DND-41 (cell line): Measurements from ENCODE around the gene PSMB4.

Source experiments
- ATAC-seq: fragments of 200-7000 bp; cut with Tn5 transposase; 3 replicates; pipeline ENCODE4 v1.9.1; 2021; ENCODE audit warnings: low read depth; ENCODE audit not compliant: insufficient read depth
- DNase-seq: peaks from one replicate; pipeline ENCODE4 v3.0.0-alpha.2; 2020
- H2AFZ ChIP-seq: 2 replicates; pipeline ENCODE4 v1.6.0; 2012; ENCODE audit warnings: low read depth, low read length
- H3K27ac ChIP-seq: 2 replicates; pipeline ENCODE4 v1.5.1; 2012; ENCODE audit warnings: low read length, inconsistent platforms
- H3K27me3 ChIP-seq: fragments of 200-600 bp; sonication (generic); 2 replicates; pipeline ENCODE4 v1.6.0; 2012; ENCODE audit warnings: low read length, mild to moderate bottlenecking, inconsistent platforms; ENCODE audit not compliant: insufficient read depth, poor library complexity
- H3K36me3 ChIP-seq: 2 replicates; pipeline ENCODE4 v1.5.1; 2012; ENCODE audit warnings: low read length, inconsistent platforms; ENCODE audit not compliant: insufficient read depth
- H3K4me1 ChIP-seq: 2 replicates; pipeline ENCODE4 v1.5.1; 2012; ENCODE audit warnings: mild to moderate bottlenecking, low read length; ENCODE audit not compliant: insufficient read depth
- H3K4me2 ChIP-seq: 2 replicates; pipeline ENCODE4 v1.6.0; 2012; ENCODE audit warnings: mild to moderate bottlenecking, moderate library complexity, low read length, inconsistent platforms; ENCODE audit not compliant: insufficient read depth
- H3K4me3 ChIP-seq, 2 experiments: fragments of 200-600 bp in 1 of 2; shearing (Covaris generic) in 1 of 2; 2 replicates each; pipeline ENCODE4 v1.5.1; 2012 to 2016; ENCODE audit warnings: inconsistent platforms in 2 of 2, low read length in 2 of 2, mild to moderate bottlenecking in 2 of 2, low read depth in 1 of 2, moderate library complexity in 1 of 2
- H3K79me2 ChIP-seq: 2 replicates; pipeline ENCODE4 v1.6.0; 2012; ENCODE audit warnings: low read length, inconsistent platforms; ENCODE audit not compliant: insufficient read depth
- H3K9ac ChIP-seq: 2 replicates; pipeline ENCODE4 v1.6.0; 2012; ENCODE audit warnings: low read depth, mild to moderate bottlenecking, inconsistent platforms, low read length, moderate library complexity
- H3K9me3 ChIP-seq: 2 replicates; pipeline ENCODE4 v1.5.1; 2012; ENCODE audit warnings: low read length, moderate library complexity, mild to moderate bottlenecking, inconsistent platforms; ENCODE audit not compliant: insufficient read depth, severe bottlenecking
- H4K20me1 ChIP-seq: 2 replicates; pipeline ENCODE4 v1.6.0; 2012; ENCODE audit warnings: low read length; ENCODE audit not compliant: insufficient read depth
- CTCF ChIP-seq: IDR thresholded peaks from 2 replicates; pipeline ENCODE4 v1.5.1; 2012; ENCODE audit warnings: borderline replicate concordance, low read length, moderate library complexity, mild to moderate bottlenecking; ENCODE audit not compliant: poor library complexity, severe bottlenecking; ENCODE audit errors: extremely low read depth
- EZH2 ChIP-seq: IDR thresholded peaks from 3 replicates; pipeline ENCODE4 v1.6.1; 2012; ENCODE audit warnings: borderline replicate concordance, low read depth, mild to moderate bottlenecking, moderate library complexity, low read length, inconsistent platforms; ENCODE audit not compliant: severe bottlenecking

PSMB4 gene

GRCh38 chr1:151402764-151403163 lies 3.4 kb downstream of the PSMB4 start:
- ATAC-seq (no peak), DNase-seq (no peak)
- Histone ChIP-seq H3K4me3 (no peak overlapping the region), H3K9ac (no peak overlapping the region), H4K20me1 (peaks cover 35% of the 10 kb centered on the region), H3K4me2 (no peak overlapping the region), H3K27me3 (no peaks in the 10 kb centered on the region), H3K9me3 (no peaks in the 10 kb centered on the region), H3K27ac (no peak overlapping the region), H3K36me3 (peaks cover 80% of the 10 kb centered on the region), H3K79me2 (peaks cover 42% of the 10 kb centered on the region), H2AFZ (no peak overlapping the region), H3K4me1 (peaks cover 28% of the 10 kb centered on the region)
- TF ChIP-seq EZH2 (no peak), CTCF (no peak)

- no peak overlapping the region for H2AFZ ChIP-seq
- no peaks in the 10 kb centered on the region for H3K9me3 ChIP-seq
- H3K36me3 ChIP-seq: peaks cover 88% of the 10 kb centered on the region
- H3K4me1 ChIP-seq: peaks cover 25% of the 10 kb centered on the region
- H3K79me2 ChIP-seq: peaks cover 42% of the 10 kb centered on the region
- DNase-seq (no peak), ATAC-seq (no peak)
- H3K27me3 ChIP-seq: no peaks in the 10 kb centered on the region
- no peak overlapping the region for H3K9ac ChIP-seq
- H3K4me2 ChIP-seq: no peak overlapping the region
- peaks cover 35% of the 10 kb centered on the region for H4K20me1 ChIP-seq
- TF ChIP-seq EZH2: no peak
- TF ChIP-seq CTCF: no peak
- no peak overlapping the region for H3K4me3 ChIP-seq
- no peak overlapping the region for H3K27ac ChIP-seq
These were observed 4.2 kb downstream of the PSMB4 start for GRCh38 chr1:151403612-151404011.

GRCh38 chr1:151405187-151405951 lies 6.0 kb downstream of the PSMB4 start:
- H2AFZ ChIP-seq: no peak overlapping the region
- H4K20me1 ChIP-seq: peaks cover 26% of the 10 kb centered on the region
- H3K27me3 ChIP-seq: no peaks in the 10 kb centered on the region
- no peaks in the 10 kb centered on the region for H3K9me3 ChIP-seq
- no peak overlapping the region for H3K9ac ChIP-seq
- peaks cover 32% of the 10 kb centered on the region for H3K79me2 ChIP-seq
- TF ChIP-seq EZH2: no peak
- no peak for TF ChIP-seq CTCF
- peaks cover 16% of the 10 kb centered on the region for H3K4me1 ChIP-seq
- ATAC-seq: no peak
- no peak overlapping the region for H3K27ac ChIP-seq
- no peak overlapping the region for H3K4me2 ChIP-seq
- DNase-seq: no peak
- H3K4me3 ChIP-seq: no peak overlapping the region
- H3K36me3 ChIP-seq: peaks cover 97% of the 10 kb centered on the region
